IPS-NIHi7 (cell line): ENCODE data around the gene DIP2C.

Source experiments
- DNase-seq: peaks from one replicate; pipeline ENCODE4 v3.0.0; 2012; ENCODE audit warnings: mixed read lengths; ENCODE audit errors: extremely low spot score

DIP2C gene, protein sequence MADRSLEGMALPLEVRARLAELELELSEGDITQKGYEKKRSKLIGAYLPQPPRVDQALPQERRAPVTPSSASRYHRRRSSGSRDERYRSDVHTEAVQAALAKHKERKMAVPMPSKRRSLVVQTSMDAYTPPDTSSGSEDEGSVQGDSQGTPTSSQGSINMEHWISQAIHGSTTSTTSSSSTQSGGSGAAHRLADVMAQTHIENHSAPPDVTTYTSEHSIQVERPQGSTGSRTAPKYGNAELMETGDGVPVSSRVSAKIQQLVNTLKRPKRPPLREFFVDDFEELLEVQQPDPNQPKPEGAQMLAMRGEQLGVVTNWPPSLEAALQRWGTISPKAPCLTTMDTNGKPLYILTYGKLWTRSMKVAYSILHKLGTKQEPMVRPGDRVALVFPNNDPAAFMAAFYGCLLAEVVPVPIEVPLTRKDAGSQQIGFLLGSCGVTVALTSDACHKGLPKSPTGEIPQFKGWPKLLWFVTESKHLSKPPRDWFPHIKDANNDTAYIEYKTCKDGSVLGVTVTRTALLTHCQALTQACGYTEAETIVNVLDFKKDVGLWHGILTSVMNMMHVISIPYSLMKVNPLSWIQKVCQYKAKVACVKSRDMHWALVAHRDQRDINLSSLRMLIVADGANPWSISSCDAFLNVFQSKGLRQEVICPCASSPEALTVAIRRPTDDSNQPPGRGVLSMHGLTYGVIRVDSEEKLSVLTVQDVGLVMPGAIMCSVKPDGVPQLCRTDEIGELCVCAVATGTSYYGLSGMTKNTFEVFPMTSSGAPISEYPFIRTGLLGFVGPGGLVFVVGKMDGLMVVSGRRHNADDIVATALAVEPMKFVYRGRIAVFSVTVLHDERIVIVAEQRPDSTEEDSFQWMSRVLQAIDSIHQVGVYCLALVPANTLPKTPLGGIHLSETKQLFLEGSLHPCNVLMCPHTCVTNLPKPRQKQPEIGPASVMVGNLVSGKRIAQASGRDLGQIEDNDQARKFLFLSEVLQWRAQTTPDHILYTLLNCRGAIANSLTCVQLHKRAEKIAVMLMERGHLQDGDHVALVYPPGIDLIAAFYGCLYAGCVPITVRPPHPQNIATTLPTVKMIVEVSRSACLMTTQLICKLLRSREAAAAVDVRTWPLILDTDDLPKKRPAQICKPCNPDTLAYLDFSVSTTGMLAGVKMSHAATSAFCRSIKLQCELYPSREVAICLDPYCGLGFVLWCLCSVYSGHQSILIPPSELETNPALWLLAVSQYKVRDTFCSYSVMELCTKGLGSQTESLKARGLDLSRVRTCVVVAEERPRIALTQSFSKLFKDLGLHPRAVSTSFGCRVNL (N-terminal part only)

DNA sequence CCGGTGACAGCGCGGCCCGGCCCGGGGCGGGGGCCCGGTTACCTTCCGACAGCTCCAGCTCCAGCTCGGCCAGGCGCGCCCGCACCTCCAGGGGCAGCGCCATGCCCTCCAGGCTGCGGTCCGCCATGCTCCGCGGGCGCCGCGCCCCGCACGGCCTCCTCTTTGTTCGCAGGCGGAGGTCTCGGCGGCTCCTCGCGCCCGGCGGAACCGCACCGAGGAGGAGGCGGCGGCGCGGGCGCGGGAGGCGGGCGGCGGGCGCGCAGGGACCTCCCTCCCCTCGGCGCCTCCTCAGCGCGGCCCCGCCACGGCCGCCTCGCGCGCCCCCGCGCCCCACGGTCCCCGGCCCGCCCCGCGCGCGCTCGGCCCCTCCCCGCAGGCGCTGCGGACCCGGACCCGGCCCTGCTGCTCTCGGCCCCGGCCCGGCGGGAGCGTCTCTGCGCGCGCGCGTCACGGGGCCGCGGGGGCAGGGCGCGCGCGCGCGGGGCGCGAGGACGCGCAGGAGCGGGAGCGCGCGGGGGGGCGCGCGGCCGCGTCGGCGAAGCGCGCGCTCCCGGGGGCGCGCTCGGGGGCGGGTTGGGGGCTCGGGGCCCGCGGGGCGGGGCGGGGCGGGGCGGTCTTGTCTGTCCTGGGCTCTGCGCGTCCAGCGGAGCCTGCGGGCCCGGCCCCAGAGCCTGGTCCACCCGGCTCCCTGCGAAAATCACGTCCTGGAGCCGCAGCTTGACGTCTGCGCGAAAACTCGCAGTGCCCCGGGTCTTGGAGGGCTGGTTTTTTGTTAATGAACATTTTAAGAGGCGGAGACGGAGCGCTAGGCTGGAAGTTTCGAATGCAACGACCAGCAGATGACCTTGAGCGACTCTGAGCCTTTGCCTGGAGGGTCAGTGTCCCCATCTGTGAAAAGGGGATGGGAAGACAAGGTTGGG, at the start of gene DIP2C:
DIP2C (minus strand) TSS at position 217 of the 920 bp plus-strand sequence; CDS start at position 127, 90 bp downstream.
- peak; percentile 95 for DNase-seq

DNA sequence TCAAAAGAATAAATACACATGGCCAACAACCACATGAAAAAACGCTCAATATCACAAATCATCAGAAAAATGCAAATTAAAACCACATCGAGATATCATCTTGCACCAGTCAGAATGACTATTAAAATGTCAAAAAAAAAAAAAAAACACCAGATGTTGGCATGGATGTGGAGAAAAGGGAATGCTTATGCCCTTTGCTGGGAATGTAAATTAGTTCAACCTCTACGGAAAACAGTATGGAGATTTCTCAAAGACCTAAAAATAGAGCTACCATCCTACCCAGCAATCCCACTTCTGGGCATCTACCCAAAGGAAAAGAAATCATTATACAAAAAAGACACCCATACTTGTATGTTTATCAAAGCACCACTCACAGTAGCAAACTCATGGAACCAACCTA, 45.0 kb upstream of the DIP2C start:
- no peak for DNase-seq

DNA sequence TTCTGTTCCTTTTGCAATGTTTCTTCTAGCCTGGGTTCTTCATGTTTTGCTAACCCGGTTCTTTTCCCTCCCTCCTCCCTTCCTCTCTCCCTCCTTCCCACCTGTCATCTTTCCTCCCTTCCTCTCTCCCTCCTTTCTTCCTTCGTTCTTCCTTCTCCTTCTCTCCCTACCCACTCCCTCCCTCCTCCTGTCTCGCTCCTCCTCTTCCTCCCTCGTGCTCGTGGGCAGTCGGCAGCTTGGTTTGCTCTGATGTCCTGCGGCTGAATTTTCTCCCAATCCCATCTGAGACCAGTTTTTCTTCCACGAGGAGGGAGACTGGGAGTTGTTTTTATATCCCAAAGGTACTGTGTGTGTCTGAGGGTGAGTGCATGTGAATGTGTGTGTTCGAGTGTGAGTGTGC, 43.6 kb upstream of the DIP2C start:
- DNase-seq = no peak

DNA sequence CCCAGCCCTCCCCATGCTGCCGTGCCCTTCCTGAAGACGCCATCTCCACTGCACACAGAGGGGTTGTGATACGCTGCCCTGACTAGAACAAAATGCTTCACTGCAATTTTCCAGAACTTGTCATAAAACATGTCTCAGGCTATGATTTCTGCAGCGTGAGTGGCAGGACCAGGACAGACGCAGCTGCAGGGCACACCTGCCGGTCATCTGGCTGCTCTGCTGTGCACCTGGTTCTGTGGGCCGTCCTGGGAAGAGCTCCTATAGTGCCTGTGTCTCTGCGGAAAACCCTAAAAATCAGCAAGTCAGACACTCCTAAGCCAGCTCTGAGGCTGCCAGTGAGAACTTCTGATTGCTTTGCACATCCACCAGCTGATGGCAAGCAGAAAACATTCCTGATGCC, 39.7 kb upstream of the DIP2C start:
- no peak for DNase-seq

DNA sequence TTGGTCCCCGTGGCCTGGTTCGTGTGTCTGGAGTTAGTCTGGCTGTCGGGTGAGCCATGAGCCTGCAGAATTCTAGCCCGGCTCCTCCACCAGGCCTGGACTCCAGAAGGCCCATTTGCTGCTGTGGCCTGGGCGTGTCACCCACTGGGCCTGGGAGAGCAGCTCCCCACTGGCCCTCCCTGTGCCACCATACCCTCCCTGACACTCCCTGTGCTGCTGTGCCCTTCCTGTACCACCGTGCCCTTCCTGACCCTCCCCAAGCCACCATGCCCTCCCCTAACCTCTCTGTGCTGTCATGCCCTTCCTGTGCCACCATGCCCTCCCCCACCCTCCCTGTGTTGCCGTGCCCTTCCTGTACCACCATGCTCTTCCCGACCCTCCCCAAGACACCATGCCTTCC, 39.1 kb upstream of the DIP2C start:
- DNase-seq = no peak

DNA sequence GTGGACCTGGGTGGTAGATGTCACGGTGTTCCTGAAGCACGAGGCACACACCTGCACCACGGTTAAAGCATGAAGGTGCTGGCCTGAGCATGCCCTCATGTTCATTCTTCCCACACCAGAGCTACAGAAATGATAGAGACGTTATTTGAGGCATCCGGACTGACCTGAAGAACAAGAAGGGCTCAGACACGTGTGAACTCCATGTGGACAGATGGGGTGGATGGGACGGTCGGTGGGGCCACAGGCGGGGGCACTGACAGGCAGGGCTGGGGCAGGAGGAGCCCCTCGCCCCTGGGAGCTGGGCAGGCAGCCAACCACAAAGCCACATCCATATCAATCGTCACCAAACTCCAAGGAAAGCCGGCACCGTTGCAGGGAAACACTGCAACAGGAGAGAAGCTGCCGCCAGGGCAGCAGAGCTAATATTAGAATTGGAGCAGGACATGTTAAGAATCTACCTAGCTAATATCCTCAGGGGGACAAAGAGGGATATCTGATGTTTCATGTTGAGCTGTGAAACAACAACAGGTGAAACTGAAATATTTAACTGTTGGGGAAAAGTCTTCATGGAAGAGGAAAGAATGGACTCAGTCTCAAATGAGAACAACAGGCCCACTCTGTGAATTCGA, 37.8 kb upstream of the DIP2C start:
- DNase-seq = no peak

DNA sequence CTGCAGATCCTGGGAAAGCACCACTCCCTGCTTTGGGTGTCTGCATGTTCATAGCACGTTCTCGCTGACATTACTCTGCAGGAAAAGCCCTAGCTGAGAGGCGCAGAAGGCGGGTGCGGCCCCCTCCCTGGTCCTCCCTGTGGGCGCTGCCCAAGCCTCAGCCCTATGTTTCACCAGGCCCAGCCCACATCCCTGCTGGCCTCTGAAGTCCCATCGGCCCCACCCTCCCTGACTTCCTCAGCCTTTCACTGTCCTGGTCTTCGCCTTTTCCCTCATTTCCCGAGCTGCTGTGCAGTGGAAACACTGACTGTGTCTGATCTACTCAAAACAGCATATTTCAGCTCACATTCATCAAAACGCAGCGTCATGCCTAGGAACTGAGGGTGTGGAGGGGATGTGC, 36.3 kb upstream of the DIP2C start:
- DNase-seq = no peak

DNA sequence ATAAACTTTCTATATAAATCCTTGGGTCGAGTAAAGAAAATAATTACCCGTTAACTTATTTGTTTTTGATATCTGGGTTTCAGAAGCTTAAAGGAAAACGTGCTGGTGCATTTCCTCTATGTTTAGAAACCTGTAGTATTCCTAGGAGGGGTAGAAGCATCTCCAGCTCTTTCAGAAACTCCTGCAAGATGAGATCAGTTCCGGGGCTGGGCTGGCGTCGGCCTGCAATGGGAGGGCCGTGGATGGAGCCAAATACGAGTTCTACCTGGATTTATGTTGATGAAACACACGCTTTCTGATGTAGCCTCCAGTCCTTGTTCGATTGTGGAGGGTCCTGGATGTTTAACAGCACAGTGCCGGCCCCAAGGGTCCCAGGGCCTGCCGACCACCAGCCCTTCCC, 35.8 kb upstream of the DIP2C start:
- no peak for DNase-seq

DNA sequence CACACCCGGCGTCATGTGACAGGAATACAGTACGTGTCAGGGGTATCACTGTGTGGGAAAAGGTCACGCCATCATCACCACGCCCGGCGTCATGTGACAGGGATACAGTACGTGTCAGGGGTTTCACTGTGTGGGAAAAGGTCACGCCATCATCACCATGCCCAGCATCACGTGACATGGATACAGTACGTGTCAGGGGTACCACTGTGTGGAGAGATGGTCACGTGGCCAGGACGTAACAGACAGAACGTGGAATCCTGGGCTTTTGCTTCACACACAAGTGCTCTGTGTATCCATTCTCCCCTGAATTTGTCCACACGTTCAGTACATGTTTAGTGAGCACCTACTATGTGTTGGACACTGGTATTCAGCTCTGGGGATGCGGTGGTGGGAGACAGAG, 34.5 kb upstream of the DIP2C start:
- no peak for DNase-seq

DNA sequence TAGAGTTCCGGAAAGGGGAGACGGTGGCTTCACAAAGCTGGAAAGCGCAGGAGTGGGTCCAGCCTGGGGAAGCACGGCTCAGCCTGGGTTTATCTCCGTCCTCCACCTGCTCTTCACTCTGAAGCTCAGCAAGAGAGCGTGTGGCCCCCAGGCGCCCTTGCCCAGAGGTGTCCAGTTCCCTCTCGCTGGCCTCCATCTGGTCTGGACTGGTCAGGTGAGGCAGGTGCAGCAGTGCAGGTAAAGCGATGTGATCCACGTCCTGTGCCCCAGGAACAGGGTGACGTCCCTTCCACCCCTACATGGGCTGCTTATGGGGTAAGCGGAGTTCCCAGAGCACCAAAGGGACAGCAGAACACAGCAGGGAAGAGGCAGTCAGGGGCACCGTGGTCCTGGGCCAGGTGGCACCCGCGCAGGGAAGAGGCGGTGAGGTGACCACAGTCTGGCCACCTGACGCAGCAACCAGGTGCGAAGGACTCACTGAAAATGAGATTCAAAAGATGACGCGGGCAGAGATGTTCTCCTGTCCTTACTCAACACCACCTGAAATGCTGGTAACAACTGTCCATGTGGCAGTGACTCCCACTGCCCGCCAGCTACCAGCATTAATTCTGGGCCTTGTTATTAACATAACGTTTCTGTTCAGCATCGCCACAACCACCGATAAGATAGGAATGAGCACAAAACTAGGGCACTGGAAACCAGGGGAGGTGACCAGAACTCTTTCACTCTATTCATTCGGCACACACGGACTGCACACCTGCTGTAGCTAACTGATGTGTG, 33.0 kb upstream of the DIP2C start:
- DNase-seq = no peak

DNA sequence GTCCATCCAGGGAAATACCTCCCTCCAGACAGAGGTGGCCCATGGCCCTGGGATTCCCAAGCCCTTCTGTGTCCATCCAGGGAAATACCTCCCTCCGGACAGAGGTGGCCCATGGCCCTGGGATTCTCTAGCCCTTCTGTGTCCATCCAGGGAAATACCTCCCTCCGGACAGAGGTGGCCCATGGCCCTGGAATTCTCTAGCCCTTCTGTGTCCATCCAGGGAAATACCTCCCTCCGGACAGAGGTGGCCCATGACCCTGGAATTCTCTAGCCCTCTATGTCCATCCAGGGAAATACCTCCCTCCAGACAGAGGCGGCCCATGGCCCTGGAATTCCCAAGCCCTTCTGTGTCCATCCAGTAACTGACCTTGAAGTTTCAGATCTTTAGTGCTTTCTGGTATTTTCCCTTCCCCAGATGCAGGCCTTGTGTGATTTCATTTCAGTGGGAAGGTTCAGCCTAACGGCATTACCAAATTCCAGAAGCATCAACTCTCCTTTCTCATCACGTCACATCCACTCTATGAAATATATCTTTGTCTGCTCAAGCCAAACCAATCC, 28.8 kb upstream of the DIP2C start:
- no peak for DNase-seq

DNA sequence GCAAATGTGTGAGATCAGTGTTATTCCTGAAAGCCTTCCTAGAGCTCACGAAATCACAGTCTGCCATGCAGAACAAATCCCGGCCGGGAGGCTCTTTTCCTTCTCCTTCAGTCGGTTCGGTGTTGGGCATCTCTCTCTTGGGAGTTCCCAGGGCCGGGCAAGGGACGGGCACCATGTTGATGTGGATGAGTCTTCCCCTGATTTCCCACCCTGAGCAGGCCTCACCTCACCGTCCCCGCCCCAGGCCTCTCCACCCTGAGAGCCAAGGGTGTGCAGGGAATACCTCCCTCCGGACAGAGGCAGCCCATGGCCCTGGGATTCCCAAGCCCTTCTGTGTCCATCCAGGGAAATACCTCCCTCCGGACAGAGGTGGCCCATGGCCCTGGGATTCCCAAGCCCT, 28.0 kb upstream of the DIP2C start:
- DNase-seq = no peak

DNA sequence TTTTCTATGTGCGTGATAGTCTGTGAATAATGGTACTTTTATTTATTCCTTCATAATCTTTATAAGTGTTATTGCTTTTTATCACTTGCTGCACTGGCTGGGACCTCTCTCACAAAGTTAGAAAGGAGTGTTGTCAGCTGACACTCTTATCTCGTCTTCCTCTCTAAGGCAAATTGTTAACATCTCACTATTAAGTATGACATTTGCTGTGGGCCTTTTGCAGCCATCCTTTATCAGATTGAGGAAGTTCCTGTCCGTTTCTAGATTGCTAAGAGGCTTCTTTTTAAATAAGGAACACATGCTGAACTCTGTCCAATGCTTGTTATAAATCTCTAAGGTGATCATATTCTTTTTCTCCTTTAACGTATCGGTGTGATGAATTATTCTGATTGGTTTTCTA, 27.4 kb upstream of the DIP2C start:
- DNase-seq = no peak

DNA sequence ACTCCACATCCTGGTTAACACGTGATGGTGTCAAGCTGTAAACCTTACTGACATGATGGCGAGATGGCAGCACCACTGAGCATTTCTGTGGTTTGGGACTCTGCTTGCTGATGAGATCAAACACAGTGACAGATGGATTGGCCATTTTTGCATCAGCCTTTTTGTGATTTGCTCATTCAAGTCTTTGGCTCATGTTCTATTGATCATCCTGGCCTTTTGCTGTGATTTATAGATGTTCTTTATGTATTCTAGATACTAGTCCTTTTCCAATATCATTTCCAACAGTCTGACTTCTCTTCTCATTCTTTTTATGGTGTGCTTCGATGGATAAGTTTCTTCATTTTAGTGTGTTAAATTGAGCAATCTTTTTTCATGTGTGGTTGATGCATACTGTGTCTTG, 24.7 kb upstream of the DIP2C start:
- DNase-seq = no peak

DNA sequence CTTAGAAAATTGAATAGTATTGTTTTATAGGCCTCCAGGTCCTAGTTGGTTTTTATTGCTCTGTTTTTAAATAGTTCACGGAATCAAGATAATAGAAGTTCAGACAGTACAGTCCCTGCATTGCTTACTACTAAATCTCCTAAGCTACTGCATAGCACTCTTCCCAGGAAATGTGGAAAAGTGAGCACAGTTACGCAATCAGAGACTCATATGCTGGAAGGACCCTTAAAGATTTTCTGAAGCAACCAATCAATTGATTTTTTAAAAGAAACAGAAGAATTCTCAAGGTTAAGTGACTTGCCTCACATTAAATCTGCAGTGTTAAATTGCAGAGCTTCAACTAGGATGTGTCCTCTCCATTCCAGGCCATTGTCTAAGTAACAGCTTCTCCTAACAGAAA, 23.1 kb upstream of the DIP2C start:
- no peak for DNase-seq

DNA sequence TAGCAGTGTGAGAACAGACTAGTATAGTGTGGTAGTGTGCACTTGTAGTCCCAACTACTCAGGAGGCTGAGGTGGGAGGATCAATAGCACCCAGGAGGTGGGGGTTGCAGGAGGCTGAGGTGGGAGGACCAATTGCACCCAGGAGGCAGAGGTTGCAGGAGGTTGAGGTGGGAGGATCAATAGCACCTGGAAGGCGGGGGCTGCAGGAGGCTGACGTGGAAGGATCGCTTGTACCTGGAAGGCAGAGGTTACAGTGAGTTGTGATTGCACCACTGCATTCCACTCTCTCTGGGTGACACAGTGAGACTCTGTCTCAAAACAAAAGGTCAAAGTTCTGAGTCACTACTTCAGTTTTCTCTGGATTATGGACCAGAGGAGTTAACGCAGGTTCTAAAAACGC, 22.6 kb upstream of the DIP2C start:
- DNase-seq = no peak

DNA sequence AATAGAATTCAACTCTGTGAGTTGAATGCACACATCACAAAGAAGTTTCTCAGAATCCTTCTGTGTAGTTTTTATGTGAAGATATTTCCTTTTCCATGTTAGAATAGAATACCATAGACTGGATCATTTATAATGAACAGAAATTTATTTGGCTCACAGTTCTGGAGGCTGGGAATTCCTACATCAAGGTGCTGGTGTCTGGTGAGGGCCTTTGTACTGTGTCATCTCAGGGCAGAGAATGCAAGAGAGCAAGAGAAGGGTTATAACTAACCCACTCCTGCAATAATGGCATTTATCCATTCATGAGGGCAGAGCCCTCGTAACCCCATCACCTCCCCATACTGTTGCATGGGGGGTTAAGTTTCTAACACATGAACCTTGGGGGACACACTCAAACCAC, 18.4 kb upstream of the DIP2C start:
- DNase-seq = no peak

DNA sequence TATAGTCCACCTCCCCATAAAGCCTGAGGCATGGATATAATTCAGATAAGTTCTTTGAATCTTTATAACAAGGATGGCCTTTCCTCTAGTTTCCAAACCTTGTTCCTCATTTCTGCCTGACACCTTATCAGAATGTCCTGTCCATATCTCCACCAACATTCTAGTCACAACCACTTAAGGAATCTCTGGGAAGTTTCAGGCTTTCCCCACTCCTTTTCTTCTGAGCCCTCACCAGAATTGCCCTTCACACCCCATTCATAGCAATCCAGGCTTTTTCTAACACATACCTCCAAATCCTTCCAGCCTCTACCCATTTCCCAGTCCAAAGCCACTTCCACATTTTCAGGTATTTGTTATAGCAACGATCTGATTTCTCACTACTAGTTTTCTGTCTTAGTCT, 18.0 kb upstream of the DIP2C start:
- DNase-seq = no peak

DNA sequence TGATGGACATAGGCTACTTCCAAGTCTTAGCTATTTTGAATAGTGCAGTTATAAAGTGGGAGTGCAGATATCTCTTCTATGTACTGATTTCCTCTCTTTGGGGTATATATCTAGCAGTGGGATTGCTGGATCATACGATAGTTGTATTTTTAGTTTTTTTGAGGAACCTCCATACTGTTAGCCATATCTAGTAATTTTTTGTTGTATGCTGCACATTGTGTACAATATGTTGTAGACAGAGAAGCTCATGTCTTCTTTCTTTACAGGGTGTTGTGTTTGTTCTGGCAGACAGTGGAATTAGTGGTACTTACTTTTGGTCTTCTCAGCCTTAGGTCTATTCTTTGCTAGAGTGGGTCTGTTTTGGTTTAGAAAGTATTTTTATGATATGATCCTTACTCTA, 13.7 kb upstream of the DIP2C start:
- no peak for DNase-seq
